ENCODE measurements around the gene PEAK1.
"Not testable (repeated sequence)": the region's sequence is repeated elsewhere in the genome, so short reads cannot be mapped to it uniquely, and the experiment has no call there.

The PEAK1 gene

DNA sequence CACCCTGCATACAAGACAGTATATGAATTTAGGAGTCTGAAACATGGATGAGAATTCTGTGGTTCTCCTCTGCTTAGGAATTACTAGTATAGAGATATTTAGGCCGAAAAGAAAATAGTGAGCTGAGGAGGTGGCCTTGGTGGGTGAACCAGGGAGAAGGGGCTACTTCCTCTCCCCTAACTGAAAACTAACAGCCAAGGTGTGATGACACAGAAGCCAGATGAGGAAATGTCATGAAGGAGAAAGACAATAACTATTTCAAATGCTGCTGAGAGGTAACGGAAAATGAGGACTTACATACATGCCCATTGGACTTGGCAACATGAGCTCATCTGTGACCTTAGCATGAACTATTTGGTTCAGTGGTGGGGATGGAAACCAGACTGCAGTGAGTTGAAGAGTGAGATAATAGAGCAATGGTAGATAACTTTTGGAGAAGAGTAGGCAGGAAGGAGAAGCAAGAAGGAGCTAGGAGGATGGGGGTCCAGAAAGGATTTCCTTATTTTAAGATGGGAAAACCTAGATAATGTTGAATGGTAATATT lies 234.6 kb downstream of the PEAK1 start:
- FAIRE-seq (no peak), DNase-seq (ENCODE audit: extremely low spot score, insufficient read length, low read depth) (no peak)

DNA sequence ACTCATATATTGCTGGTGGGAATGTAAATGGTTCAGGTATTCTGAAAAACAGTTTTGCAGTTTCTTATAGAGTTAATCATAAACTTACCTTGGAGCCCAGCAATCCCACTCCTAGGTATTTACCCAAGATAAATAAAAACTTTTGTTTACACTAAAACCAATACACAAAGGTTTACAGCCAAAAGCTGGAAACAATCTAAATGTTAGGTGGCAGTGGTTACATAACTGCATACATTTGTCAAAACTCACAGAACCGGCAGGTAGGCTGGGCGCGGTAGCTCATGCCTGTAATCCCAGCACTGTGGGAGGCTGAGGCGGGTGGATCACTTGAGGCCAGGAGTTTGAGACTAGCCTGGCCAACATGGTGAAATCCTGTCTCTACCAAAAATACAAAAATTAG lies 235.6 kb downstream of the PEAK1 start:
- not testable (repeated sequence) for FAIRE-seq; DNase-seq (ENCODE audit: extremely low spot score, insufficient read length, low read depth)

DNA sequence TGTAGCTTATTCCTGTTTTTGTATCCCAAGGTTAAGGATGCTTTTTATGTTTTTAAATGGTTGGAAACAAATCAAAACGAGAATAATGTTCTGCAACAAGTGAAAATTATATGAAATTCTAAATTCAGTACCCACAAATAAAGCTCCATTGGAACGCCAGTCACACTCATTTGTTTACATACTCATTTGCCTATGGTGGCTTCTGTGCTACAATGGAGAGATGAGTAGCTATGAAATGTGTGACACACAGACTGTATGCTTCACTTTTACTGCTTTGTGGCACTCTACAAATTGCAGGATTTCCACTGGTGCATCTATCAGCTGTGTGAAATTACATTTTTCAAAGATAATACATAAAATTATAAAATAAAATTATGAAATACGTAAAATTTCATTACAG lies 236.8 kb downstream of the PEAK1 start:
- DNase-seq (ENCODE audit: extremely low spot score, insufficient read length, low read depth) (no peak), FAIRE-seq (peak; percentile 48)

DNA sequence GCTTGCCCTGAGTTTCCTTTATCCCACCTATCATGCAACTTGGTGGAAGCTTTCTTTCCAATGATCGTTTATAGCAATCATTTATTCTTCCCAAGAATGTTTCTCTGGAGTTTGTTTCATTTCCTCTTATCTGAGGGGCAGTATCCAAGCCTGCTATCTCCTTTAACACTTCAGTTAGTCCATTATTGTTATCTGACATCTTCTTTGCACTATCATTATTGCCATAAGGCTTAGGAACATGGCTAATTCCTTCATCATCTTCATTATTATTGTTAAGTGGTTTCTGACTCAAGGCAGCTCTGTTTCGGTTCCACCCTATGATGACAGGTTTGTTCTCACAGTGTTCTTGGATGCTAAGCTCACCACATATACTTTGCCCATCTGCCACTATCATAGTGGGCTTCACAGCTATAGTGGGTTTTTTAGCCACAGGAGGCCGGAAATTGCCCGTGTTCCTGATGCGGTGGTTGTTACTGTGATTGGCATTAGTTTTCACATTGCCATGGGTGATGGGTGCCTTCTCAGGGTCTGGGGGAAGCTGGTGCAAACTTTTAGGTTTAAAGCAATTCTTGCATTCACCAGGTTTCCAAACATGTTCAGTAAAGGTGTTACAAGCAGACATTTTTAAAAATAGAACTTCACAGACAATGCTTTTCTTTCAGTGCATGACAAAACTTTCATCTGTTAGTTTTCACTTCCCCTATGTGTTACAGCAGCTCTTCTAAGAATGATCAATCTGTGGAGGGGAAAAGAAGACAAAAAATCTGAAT lies 238.4 kb downstream of the PEAK1 start:
- DNase-seq (ENCODE audit: extremely low spot score, insufficient read length, low read depth) (no peak), FAIRE-seq (peak; percentile 95)

DNA sequence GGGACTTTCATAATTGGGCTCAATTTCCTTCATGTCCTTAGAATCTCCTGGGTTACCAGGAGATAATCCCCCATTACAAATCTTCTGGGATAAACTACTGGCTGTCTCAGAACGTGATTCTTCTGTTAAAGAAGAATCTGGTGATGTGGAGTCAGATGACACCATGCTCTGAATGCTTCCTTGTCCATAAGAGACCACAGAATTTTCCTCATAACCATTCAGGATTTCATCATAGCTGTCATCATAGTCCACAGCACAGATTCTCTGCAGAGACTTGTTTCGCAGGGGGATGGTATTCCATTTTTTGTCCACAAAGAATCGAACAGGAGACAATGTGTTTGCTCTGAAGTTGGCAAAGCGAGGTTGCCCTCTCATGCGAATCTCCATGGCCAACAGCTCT lies 239.1 kb downstream of the PEAK1 start:
- FAIRE-seq: no peak
- DNase-seq (ENCODE audit: extremely low spot score, insufficient read length, low read depth): no peak

DNA sequence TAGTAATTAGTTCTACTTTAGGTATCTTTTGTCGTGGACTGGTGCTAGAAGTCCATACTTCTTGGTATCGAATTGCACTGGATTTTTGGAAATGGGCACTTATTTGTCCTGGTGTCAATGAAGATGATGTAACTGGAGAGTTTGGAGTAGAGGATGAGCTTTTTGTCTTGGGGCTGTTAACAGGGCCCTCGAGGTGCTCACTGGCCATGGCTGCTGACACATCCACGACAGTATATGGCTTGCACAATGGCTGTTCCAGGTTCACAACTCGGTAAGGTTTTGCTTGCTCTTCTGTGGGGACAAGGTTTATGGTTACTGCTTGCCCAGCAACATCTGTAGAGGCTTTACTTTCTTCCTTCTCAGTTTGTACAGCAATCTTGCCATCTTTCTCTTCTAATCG lies 239.6 kb downstream of the PEAK1 start:
- no peak for FAIRE-seq
- DNase-seq (ENCODE audit: extremely low spot score, insufficient read length, low read depth): no peak

DNA sequence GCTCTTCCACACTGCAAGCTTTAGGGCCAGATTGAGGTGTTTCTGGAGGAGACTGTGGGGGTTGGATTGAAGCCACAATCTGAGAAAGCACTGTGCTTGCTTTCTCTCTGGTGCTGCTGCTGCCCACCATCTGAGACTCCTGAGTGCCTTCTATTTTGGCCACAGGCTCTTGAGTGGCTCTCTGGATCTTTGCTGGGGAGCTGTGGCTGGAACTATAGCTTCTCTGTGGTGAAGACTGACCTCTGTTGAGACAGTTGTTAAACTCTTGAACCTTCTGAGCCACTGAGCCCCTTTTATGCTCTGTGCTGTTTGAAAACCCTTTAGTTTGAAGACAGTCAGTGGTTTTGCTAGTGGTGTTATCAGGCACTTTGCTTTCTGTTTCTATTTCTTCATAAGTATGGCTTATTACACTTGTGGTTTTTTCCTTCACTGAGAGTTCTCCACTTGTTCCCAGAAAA lies 240.3 kb downstream of the PEAK1 start:
- DNase-seq (ENCODE audit: extremely low spot score, insufficient read length, low read depth): peak; percentile 28
- FAIRE-seq: peak; percentile 86

DNA sequence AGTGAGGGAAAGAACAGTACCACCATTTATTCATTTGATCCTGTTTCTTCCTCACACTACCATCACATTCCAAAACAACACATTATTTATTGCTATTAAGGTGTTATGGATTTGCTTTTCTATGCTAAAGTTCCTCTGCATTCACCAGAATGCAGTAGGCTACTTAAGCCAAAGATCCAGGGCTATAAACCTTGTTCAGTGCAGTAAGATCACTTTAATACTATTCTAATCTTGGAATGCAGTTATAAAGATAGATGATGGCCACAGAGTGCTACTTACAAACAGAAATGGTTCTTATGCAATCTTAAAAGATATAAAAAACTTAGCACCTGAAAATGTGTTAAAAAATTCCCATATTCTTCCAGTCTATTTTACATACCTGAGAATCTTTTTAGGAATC lies 241.5 kb downstream of the PEAK1 start:
- DNase-seq (ENCODE audit: extremely low spot score, insufficient read length, low read depth) (no peak), FAIRE-seq (no peak)

DNA sequence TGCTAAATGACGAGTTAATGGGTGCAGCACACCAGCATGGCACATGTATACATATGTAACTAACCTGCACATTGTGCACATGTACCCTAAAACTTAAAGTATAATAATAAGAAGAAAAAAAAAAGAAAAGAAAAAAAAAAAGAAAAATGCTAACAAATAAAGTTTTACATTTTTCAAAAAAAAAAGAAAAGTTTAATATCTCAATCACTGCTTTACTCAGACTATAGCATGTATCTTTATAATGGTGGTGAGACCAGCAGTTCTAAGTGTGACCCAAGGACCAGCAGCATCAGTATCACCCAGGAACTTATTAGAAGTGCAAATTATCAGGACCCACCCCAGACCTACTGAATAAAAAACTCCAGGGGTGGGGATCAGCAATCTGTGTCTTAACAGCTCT lies 243.8 kb downstream of the PEAK1 start:
- FAIRE-seq; DNase-seq (ENCODE audit: extremely low spot score, insufficient read length, low read depth): not testable (repeated sequence)

DNA sequence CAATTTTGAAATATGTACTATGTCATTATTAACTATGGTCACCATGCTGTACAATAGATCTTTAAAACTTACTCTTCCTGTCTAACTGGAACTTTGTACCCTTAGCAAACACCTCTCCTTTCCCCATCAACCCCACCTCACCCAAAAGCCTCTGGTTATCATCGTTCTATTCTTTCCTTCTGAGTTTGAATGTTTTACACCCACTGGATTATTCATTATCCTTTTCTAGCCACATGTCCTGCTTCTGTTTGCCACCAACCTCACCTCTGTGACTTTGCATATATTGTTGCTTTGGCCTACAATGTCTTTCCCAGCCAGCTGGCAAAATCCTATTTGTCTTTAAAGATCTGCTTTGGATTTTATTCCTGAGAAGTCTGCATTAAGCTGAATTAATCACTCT lies 246.4 kb downstream of the PEAK1 start:
- FAIRE-seq (peak; percentile 69), DNase-seq (ENCODE audit: extremely low spot score, insufficient read length, low read depth) (no peak)

DNA sequence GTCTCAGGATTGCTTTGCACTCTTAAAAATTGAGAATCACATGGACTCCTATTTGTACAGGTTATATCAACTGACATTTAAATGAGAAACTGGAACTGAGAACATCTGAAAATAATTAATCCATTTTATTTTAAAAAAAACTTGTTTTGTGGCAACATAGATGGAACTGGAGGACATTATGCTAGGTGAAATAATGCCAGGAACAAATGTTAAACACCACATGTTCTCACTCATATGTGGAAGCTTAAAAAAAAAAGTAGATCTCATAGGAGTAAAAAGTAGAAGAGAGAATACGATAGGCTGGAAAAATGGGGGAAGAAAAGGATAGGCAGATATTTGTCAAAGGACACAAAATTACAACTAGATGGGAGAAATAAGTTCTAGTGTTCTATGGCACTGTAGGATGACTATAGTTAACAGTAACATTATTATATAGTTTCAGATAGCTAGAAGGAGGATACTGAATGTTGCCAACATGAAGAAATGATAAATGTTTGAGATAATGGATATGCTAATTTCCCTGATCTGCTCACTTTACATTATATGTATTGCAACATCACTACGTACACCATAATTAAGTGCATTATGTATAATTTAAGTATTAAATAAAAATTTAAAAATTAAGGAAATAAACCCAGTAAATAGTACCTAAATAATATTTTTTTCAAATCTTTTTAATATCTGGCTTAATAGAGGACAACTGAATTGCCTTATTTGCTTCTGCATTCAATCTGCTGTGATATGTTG lies 248.5 kb downstream of the PEAK1 start:
- no peak for DNase-seq (ENCODE audit: extremely low spot score, insufficient read length, low read depth)
- no peak for FAIRE-seq

DNA sequence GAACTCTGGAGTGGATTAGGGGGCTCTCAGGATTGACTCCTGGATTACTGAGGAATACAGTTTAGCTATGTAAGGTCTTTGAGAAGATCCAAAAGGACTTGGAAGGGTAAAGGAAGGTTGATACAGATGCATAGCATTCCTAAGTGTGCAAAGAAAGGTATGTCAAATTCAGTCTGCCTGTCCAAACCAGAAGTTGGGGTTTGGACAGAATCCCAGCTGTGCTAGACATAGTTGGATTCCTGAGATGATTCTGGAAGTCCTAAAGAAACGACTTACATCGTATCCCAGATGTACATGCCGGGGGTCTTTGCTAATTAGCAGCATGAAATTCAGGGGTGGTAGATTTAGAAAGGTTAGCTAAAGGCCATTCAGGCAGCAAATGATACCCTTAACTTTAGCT lies 251.3 kb downstream of the PEAK1 start:
- FAIRE-seq: no peak
- no peak for DNase-seq (ENCODE audit: extremely low spot score, insufficient read length, low read depth)

DNA sequence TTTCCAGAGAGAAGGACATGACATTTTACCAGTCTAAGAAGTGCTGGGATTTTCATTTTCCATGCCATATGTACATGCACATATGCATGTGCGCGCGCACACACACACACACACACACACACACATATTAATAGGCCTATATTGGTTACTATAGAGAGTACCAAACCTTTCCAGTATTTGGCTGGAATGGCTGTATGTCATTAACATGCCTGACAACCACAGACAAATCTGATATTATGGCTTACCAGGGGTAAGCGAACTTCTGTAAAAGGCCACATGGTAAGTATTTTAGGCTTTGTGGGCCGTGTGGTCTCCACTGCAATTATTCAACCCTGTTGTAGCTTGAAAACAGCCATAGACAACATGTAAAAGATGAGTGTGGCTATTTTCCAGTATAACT lies 251.8 kb downstream of the PEAK1 start:
- no peak for DNase-seq (ENCODE audit: extremely low spot score, insufficient read length, low read depth)
- FAIRE-seq: no peak

DNA sequence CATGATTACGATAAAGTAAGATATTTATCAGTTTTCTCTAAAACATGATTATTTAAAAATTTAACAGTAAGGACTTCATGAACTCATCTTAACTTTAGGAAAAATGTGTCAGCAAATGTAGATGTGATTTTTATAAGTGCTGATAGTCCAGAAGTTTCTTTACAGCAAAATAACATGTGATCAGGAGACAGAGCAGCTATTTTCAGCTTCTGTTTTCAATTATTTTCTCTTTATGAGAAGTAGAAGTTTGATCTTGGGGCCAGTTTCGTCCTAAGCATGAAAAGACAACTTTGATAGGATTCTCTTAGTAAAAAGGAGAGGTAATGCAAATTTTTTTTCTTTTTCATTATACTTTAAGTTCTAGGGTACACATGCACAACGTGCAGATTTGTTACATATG lies 252.5 kb downstream of the PEAK1 start:
- DNase-seq (ENCODE audit: extremely low spot score, insufficient read length, low read depth): no peak
- FAIRE-seq: no peak

DNA sequence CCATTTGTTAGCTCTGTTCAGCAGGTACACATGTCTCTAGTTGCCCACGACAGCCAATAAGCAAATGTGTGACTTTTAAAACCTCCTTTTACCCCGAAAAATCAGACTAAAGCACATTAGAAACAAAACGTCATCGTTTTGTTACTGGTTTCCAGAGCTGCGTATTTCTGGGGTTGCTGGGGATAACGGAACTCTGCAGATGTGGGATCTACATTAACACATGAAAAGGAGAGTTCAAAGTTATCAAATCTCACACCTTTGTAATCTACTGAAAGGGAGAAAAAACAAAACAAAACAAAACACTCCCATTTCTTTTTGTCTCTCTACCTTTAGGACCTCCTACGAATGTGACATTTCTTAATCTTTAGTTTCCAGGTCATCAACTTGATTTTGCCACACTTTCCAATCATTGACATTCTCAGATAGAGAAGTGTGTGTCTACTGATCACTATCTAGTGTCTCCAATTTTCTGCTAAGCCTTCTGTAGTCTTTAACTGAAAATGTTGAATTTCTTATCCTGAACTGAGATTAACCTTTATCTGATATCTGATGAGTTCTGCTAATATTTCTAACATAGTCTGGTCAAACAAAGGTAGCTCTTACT lies 256.0 kb downstream of the PEAK1 start:
- FAIRE-seq (no peak), DNase-seq (ENCODE audit: extremely low spot score, insufficient read length, low read depth) (no peak)

DNA sequence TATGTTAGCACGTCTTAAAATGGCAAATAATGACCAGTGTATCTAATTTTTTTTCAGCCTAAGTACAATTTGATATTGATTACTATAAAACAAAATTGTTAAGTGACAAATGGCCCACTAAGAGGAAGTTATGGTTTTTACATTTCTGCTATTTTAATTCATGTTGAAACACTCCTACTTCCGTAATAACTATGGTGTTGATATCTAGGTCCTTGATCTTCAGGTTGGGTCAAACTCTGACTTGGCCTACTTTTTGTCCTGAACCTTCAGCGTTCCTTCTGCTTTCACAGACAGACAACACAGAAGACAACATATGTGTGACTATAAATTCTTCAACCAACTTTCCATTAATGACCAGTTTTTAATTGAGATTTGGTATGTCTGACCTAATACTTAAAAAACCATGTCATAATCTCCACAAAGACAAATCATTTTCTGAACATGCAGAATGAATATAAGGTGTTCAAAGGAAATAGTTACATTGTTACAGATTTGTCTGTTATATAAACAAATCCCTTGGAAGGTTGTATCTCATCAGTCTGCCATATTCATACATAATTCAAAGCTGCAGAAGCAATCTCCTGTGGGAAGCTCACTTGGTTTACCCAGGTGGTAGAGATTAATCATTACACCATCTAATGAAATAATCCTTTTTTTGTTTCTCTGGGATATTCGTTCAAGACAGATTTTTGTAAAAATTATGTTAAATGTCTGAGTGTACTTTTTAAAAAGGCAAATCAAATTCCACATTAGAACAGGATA lies 256.9 kb downstream of the PEAK1 start:
- DNase-seq (ENCODE audit: extremely low spot score, insufficient read length, low read depth) (no peak), FAIRE-seq (no peak)

DNA sequence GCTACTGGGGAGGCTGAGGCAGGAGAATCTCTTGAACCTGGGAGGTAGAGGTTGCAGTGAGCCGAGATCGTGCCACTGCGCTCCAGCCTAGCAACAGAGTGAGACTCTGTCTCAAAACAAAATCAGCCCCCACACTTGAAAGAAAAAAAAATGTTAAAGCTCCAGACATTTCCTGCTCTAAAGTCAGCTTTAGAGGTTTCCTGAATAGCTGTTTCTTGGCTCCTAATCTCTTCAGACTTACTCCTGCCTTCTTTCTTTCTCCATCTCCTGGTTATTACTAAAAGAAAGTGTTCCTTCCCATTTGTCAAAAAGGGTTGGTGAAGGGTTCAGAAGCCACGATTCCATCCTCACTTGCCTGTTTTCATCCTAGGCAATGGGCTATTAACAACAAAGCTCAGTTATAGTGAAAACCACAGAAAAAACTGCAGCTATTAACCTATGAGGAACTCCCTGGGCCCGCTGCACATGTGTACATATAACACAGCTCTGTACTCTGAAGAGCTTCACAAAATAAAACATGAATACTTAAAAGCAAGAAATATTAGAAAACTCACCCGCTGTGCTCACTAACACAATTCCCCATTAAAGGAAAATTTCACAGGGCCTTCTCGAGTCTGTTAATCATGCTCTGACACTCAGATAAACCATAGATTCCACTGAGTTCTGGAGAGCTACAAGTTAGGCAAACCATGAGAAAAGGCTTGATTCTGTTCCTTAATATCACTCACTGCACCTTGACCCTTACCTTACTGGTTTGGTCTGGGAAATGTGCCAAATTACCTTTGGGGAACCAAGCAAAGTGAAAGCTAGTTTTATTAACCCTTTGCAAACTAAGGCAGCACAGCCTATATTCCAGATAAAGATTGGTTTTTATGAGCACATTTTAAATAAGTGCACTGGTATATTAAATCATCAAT lies 259.1 kb downstream of the PEAK1 start:
- FAIRE-seq (no peak), DNase-seq (ENCODE audit: extremely low spot score, insufficient read length, low read depth) (no peak)

DNA sequence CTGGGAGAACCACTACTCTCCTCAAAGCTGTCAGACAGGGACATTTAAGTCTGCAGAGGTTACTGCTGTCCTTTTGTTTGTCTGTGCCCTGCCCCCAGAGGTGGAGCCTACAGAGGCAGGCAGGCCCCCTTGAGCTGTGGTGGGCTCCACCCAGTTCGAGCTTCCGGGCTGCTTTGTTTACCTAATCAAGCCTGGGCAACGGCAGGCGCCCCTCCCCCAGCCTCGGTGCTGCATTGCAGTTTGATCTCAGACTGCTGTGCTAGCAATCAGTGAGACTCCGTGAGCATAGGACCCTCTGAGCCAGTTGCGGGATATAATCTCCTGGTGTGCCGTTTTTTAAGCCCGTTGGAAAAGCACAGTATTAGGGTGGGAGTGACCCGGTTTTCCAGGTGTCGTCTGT lies 263.9 kb downstream of the PEAK1 start:
- FAIRE-seq: not testable (repeated sequence)

DNA sequence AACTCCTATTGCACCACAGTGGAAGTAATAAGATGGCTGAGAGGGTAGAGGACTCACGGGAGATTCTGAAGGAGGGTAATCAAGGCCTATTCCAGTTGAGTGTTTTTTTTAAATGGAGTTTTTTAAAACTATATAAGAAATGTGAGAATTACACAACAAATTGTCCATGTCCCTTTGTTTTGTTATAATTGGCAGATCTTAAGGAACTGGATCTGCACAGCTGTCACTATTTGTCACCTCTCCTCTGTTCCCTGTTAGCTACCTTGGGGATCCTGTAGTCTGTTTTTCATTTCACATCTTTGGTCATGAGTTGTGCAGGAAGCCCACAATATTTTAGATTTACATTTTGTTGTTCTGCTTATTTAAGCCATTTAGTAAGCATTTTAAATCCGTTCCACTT lies 271.7 kb downstream of the PEAK1 start:
- DNase-seq (ENCODE audit: extremely low spot score, insufficient read length, low read depth) (no peak), FAIRE-seq (no peak)

More for the DNA sequence above, 263.9 kb downstream of the PEAK1 start:
- not testable (repeated sequence) for DNase-seq (ENCODE audit: extremely low spot score, insufficient read length, low read depth)
